GM21360 (cell line): ENCODE results near the gene OTOP2.

Source experiments
- ATAC-seq: cut with Tn5 transposase; IDR thresholded peaks from one replicate; pipeline ENCODE4 v1.9.1; 2021; ENCODE audit warnings: mild to moderate bottlenecking, moderate library complexity; ENCODE audit not compliant: unreplicated experiment

The OTOP2 gene

GRCh38 chr17:74923538-74924249, 379 bp upstream of the OTOP2 start:
- no peak for ATAC-seq

- no peak for ATAC-seq
These were observed 1.2 kb downstream of the OTOP2 start for GRCh38 chr17:74925242-74925641.

- ATAC-seq = no peak
These were observed 4.7 kb downstream of the OTOP2 start for GRCh38 chr17:74928786-74929185.

- no peak for ATAC-seq
These were observed 6.5 kb downstream of the OTOP2 start for GRCh38 chr17:74930535-74931036.

GRCh38 chr17:74935048-74935447, 11.0 kb downstream of the OTOP2 start:
- ATAC-seq = no peak

GRCh38 chr17:74935585-74936469, 11.8 kb downstream of the OTOP2 start, which contains the start of gene OTOP3:
Gene OTOP3, plus strand, starts transcription at chr17:74935898. Its CDS starts 24 bp downstream, at chr17:74935922.
- no peak for ATAC-seq

- ATAC-seq = no peak
These were observed 12.4 kb downstream of the OTOP2 start for GRCh38 chr17:74936470-74936799.

GRCh38 chr17:74937064-74938051, 13.3 kb downstream of the OTOP2 start:
- no peak for ATAC-seq

- no peak for ATAC-seq
These were observed 14.3 kb downstream of the OTOP2 start for GRCh38 chr17:74938194-74938950.

GRCh38 chr17:74939534-74939933, 15.5 kb downstream of the OTOP2 start:
- ATAC-seq = no peak

- ATAC-seq = no peak
These were observed 17.2 kb downstream of the OTOP2 start for GRCh38 chr17:74941128-74941725.

- ATAC-seq = no peak
These were observed 19.9 kb downstream of the OTOP2 start for GRCh38 chr17:74943808-74944522.

- no peak for ATAC-seq
These were observed 21.5 kb downstream of the OTOP2 start for GRCh38 chr17:74945543-74945942.

- ATAC-seq = no peak
These were observed 22.6 kb downstream of the OTOP2 start for GRCh38 chr17:74946641-74947040.

GRCh38 chr17:74947041-74947754, 23.1 kb downstream of the OTOP2 start:
- no peak for ATAC-seq

GRCh38 chr17:74949455-74950115, 25.5 kb downstream of the OTOP2 start:
- ATAC-seq = no peak

- ATAC-seq = no peak
These were observed 26.1 kb downstream of the OTOP2 start for GRCh38 chr17:74950207-74950606.

- ATAC-seq = no peak
These were observed 27.0 kb downstream of the OTOP2 start for GRCh38 chr17:74951065-74951464.
